Stimulated activated CD4-positive, alpha-beta T cell treated with anti-CD3 and anti-CD28 coated beads, Interleukin-15, amount 100 ng/mL, for 24 hours (primary cell): ENCODE data around the gene LRGUK.
"Not testable (repeated sequence)": the region's sequence is repeated elsewhere in the genome, so short reads cannot be mapped to it uniquely, and the experiment has no call there.

Experiments used
- DNase-seq: peaks from one replicate; pipeline ENCODE4 v3.0.0-alpha.2; 2020

Gene LRGUK

GRCh38 chr7:134262322-134262721, 135.2 kb downstream of the LRGUK start:
- DNase-seq = no peak

GRCh38 chr7:134276951-134277350, 149.8 kb downstream of the LRGUK start:
- no peak for DNase-seq

DNA sequence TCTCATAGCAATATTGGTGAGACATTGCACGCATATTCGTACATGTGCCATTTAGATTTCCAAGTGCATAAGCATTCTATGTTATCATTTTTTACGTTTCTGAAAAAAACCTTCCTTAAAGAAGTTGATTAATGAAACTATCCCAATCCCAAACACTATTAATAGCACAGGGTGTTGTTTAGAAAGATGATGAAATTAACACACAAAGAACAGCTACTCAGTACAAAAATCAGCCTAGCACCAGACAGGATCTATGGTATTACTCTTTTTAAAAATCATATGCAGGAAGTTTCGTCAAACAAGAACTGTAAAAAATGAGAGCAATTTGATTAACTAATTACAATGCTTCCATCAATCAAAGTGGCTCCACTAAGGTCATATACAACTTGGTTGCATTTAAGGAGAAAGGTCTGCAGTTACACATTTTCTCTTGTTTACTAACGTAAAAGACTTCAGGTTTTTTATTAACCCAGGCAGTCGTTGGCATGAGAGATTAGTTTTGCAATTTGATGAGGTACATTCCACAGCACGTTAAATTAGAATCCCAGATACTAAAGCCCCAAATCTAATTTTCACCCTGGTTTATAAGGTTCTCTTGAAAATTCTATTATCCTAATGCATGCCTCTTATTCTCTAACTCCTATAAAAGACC, 151.5 kb downstream of the LRGUK start:
- no peak for DNase-seq

GRCh38 chr7:134279336-134279735, 152.2 kb downstream of the LRGUK start:
- no peak for DNase-seq

DNA sequence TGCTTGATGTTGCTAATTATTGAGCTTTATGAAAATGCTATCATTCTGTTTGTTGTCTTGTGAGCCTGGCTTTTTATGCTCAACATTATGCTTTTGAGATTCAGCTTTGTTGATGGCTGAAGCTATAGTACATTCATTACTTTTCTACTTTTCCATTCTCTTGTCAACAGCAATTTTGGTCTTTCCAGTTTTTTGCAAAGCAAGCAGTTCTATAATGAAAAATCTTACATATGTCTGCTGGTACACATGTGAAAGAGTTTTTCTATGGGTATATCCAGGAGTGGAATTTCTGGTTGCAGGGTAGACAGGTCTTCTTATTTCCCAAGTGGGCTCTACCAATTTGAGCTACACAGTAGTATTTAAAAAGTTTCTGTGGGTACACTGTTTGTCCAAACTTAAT, 152.8 kb downstream of the LRGUK start:
- DNase-seq = no peak

DNA sequence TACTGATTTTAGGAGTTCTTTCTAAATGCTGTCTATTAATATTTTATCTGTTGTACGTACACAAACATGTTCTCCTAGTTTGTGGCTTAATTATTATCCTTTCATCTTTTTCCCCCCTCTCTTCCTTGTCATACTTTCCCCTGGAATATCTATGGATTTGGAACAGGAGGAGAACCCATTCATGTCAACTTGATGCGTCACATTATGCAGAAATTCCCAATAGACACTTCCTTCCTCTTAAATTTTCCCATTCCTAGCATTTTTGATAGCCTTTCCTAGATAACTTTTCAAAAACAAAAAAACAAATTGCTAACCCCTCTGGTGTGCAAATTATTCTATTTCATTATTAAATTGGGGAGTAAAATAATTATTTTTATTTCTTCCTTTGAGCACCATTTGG, 153.4 kb downstream of the LRGUK start:
- no peak for DNase-seq

- no peak for DNase-seq
Observed at GRCh38 chr7:134284011-134284410, 156.9 kb downstream of the LRGUK start.

DNA sequence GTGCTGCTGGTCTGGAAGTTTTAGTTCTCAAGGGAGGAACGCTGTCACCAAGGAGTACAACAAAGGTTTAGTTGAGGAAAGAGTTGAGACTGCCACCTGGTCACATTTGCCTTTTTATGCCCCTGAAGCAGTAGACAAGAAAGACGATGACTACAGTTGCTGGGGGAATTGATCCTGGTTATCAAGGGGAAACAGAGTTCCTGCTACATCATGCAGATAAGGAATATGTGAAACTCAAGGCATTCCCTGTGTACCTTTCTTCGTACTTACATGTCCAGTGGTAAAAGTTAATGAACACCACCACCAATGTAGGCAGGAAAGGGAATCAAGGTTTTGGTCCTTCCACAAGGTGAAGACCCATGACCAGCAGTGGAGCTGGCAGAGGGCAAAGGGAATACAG, 157.8 kb downstream of the LRGUK start:
- DNase-seq = no peak

DNA sequence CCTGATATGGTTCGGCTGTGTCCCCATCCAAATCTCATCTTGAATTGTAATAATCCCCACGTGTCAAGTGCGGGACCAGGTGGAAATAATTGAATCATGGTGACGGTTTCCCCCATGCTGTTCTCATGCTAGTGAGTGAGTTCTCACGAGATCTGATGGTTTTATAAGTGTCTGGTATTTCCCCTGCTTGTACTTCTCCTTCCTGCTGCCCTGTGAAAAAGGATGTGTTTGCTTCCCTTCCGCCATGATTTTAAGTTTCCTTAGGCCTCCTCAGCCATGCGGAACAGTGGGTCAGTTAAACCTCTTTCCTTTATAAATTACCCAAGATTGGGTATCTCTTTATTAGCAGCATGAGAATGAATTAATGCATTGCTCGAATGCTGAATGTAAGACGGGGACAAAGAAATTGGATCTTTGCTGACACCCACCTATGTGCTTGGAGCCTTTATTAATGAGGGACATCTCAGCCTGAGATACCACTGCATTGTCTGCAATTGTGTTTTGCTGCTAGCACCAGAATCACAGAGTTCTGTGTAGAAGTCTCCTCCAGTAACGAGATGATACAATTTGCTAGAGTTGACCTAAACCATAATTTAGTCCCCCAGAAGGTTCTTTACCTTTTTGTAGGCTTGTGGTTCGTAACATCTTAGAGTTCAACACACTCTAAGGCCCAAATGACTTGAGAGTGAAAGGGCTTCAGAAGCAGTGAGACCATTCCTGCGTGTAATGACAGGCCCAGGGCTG, 160.9 kb downstream of the LRGUK start:
- DNase-seq = no peak

GRCh38 chr7:134289423-134289822, 162.3 kb downstream of the LRGUK start:
- no peak for DNase-seq

GRCh38 chr7:134289841-134290240, 162.7 kb downstream of the LRGUK start:
- DNase-seq = no peak

GRCh38 chr7:134290286-134290685, 163.1 kb downstream of the LRGUK start:
- DNase-seq = no peak

DNA sequence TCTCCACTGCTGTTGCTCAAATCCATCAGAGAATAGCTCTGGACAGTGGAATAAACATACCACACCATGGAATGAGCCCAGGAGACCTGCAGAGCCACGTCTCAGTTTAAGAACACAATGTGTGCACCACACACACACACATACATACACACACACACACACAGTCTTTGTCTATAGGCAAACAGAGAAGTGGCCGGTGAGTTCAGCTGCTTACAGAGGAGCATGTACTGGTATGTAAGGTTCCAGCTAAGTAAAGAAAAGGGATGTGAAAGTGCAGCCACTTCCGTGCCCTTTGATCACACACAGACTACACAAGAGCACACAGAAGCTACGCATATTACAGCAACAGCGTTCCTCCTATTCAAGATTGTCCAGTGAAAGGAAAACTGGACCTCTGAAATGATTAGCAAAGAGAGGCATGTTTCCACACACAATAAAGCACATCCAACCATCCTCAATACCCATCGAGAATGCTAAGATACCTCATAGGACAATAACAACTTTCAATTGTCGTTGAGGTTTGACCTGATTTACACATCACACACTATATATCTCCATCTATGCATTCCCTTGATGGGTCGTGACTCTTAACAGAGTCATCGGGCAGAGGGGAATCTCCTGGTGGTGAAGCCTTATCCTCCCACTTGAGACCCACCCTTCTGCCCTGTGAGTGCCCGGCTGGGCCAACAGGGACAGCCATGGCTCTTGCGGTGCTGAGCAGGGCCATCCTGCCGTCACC, 166.0 kb downstream of the LRGUK start:
- no peak for DNase-seq

- DNase-seq = not testable (repeated sequence)
Observed at GRCh38 chr7:134295982-134296381, 168.8 kb downstream of the LRGUK start.

GRCh38 chr7:134297489-134297888, 170.3 kb downstream of the LRGUK start:
- DNase-seq = no peak

DNA sequence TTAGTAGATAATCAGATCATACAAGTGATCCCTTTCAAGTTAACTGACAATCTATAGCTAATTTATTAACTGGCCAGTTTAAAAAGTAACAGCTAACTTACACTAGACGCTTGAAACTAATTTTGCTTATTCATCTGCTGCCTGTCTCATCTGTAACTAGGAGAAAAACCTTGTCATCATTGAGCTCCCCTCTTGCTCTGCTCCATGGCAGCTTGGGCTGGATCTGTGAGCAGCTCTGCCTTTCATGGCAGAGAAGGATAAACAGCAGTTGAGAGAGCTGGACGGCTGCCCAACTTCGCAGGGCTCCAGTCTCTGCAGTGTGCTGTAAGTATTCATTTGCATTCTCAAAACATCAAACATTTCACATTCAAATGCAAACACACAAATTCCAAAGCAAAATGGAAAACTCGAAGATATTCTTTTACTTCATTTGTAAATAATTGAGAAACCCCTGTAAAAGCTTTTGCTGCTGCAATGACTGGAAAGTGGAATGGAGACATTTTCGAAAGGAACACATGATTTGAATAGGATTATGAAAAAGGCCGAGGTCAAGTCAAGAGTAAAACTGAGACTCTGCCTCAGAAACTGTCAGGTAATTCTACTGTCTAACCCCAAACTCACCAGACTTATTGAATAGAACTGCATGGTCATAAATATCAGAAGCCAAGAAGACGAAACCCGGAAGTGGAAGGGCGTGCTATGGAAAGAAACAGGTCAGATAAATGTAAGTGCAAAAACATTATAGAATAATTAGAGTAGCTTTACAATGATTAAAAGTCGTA, 172.0 kb downstream of the LRGUK start:
- DNase-seq = no peak

DNA sequence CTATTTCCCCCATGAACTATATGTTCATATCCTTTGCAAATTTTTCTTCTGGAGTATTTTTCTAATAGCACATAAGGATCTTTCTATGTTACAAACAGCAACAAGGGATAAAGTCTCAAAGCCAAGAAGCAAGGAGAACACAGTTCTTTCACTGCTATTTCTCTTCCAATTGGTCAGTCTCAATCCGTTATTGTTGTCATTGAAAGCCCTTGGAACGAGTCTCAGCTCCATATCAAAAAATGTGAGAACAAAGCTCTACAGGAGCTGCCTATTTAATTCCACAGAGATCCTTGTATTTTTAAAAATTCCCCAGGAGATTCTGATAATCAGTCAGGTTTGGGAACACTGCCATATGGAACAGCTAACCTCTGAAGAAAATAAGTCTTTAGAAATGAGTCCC, 173.8 kb downstream of the LRGUK start:
- DNase-seq = no peak

- DNase-seq = no peak
Observed at GRCh38 chr7:134301592-134301991, 174.5 kb downstream of the LRGUK start.

- no peak for DNase-seq
Observed at GRCh38 chr7:134302120-134302519, 175.0 kb downstream of the LRGUK start.

GRCh38 chr7:134307320-134307719, 180.2 kb downstream of the LRGUK start:
- no peak for DNase-seq

DNA sequence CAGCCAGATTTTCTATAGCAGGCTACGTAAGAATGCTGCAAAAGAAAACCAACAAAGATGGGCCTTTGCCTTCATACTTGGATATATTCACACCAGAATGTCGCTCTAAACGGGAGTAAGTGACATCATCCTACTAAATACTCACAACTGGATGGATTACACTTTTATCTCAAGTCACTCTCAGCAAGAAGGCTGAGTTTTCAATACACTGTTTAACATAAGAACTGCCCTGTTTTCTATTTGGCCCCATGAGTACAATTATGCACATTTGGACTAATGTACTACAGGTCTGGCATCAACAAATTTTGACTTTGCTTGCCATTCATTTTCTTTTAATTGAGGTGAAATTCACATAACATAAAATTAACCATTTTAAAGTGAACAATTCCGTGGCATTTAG, 181.4 kb downstream of the LRGUK start:
- no peak for DNase-seq

DNA sequence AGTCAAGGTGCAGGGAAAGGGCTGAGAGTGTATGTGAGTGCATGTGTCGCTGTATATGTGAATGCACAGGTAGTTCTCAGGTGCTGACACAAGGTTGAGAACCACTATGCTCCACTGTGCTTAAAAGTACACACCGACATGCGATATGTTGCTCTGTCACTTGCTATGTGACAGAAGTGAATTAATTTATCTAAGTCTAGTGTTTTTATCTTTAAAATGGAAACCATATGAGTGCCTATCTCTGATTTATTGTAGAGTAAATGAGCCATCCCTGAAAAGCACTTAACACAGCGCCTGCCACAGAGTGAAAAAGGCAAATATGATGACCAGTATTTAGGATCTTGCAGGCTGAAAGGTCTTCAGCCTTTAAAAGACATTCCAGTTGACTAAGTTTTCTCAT, 184.7 kb downstream of the LRGUK start:
- no peak for DNase-seq

DNA sequence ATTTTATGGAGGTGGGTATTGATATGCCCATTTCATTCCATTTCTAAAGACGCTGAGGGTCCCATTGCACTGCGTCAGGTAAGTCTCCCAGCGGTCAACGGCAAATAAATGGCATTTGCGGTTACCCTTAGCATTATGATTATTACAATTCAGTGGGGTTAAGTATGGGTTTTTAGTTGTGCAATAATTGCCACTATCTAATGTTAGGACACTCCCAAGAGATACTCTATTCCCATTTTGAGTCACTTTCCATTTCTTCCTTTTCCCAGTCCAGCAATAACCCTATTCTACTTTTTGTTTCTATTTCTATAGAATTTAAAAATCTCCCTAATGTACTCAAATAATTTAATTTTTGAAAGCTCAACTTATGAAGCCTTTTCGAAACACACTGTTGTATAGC, 185.6 kb downstream of the LRGUK start:
- no peak for DNase-seq
